GM21528 (cell line): Measurements from ENCODE around the gene NDC80.
"Not testable (repeated sequence)": the region's sequence is repeated elsewhere in the genome, so short reads cannot be mapped to it uniquely, and the experiment has no call there.

ENCODE experiments used
- ATAC-seq: cut with Tn5 transposase; IDR thresholded peaks from one replicate; pipeline ENCODE4 v1.9.1; 2021; ENCODE audit warnings: mild to moderate bottlenecking, moderate library complexity; ENCODE audit not compliant: unreplicated experiment, low FRiP score

NDC80 gene

DNA sequence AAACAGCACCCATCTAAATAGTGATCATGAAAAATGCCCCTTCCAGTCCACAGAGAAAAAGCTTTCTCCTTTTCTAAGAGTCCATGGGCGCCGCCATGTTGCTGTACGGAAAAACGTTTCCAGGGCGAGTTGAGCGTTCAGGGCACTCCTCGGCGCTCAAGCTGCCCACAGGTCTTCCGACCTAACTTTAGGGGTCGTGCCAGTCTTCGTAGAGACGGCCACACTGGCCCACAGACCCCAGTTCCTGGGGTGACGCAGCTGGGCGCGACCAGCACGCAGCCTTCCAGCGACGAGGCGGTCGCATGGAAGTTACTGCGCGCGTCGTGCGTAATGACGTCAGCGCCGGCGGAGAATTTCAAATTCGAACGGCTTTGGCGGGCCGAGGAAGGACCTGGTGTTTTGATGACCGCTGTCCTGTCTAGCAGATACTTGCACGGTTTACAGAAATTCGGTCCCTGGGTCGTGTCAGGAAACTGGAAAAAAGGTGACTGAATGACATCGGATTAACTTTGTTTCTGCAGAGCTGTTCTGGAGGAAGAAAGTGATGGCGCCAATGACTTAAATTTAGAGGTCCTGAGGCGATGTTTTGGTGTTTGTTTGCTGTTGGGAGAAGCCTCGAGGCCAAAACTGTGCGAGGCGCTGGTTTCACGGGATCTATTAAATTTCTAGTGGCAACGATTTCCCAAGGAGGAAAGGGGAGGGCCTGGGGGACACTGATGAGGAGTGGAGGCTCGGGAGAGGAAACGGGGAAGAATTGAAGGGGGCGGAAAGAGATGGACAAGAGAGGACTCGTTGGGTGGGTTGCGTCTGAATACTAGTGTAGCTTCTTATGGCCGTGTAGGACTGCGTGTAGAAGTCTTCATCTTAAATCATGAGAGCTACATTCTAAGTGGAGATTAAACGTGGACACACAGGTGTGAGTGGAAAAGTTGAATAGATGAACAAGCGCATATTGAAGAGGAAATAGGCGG is at the start of gene NDC80, which contains the start of gene METTL4:
TSS of gene NDC80 (plus strand) at position 358 of the 971 bp plus-strand sequence. CDS start 1,429 bp downstream, outside the sequence.
TSS of gene METTL4 (minus strand) at position 306 of the 971 bp plus-strand sequence. CDS start 4,289 bp downstream, outside the sequence.
- peak; percentile 78 for ATAC-seq

DNA sequence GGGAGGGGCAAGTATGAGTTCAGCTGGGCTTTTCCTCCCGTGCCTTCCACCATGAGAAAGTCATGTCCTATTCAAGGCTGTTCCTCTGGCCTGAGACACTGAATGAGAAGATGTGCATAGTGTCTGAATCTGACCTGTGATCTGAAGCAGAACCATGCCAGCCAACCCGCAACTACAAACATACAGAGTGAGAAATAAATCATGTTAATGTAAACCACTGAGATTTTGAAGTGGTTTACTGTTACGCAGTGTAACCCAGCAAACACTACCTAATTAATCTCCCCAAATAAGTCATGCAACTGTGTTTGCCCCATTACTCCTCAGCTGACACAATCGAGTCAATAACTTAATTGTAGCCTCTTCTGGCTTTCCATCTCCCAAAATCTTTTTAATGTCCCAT is 49.2 kb upstream of the NDC80 start:
- ATAC-seq = no peak

DNA sequence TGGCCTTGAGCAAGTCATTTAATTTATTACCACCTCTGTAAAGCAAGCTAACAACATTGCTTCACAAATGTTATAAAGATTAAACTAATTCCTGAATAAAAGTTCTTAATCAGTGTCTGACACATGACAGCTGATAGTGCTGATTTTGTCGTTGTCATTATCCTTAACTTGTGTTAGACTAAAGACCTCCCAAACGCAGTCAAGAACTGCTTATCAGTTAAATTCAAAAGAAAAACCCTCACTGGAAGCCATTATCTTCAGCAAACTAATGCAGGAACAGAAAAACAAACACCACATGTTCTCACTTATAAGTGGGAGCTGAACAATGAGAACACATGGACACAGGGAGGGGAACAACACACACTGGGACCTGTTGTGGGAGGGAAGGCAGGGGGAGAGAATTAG is 46.6 kb upstream of the NDC80 start:
- not testable (repeated sequence) for ATAC-seq

DNA sequence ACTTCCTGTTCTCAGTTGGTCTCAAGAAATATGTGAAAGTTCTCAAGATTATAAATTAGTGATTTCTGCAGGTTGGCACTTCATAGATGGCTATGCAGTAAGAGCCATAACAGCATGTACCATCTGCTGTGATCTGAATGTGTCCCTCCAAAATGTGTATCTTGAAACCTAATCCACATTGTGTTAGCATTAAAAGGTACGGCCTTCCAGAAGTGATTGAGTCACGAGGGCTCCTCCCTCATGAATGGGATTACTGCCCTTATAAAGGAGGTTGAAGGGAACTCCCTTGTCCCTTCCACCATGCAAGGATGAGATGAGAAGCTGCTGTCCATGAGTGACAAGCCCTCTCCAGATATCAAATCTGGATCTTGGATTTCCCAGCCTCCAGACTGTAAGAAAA is 45.0 kb upstream of the NDC80 start:
- ATAC-seq = no peak

DNA sequence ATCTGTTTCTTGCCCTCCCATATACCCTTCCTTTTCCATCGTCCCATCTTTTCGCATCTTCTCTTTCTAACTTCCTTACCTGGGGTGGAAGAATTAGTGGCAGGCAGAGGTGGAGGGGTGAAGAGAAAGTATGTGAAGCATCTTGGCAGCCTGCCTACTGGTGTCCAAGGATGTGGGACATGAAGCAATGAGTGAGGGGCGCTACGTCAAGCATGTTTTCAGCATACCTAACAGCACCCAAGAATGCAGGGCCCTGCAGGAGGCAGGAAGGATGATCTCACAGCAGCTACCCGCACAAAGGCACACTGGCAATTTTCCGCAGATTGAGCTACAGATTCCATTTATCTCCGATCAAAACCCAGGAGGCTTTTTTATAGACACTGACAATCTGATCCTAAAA is 42.2 kb upstream of the NDC80 start:
- no peak for ATAC-seq

DNA sequence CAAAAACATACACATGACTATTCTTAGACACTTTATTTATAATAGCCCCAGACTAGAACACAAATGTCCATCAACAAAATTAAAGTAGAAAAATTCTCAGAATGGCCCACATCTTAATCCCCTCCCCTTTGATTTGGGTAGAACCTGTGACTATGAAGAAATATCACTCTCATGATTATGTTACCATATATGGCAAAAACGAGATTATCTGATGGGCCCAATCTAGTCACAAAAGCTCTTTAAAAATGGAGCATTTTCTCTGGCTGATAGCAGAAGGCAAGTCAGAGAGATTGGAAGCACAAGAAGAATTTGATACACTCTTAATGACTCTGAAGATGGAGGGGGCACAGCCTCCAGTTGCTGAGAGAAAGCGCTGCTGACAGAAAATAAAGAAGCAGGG is 39.6 kb upstream of the NDC80 start:
- no peak for ATAC-seq

DNA sequence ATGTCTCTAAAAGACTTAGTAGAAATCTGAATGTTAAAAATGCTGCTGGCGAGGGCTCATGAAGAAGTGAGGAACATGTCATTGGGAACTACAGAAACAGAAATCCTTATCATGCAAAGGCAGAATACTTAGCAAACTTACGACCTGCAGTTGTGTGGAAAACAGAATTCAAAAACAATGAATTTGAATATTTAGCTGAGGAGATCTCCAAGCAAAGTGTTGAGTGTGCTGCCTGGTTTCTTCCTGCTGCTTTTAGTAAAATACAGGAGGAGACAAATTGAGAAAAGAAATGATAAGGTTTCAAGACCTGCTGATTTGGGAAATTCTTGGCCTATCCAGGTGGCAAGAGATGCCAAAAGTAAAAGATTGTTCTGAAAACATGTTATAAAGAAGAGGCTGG is 38.6 kb upstream of the NDC80 start:
- ATAC-seq = no peak

DNA sequence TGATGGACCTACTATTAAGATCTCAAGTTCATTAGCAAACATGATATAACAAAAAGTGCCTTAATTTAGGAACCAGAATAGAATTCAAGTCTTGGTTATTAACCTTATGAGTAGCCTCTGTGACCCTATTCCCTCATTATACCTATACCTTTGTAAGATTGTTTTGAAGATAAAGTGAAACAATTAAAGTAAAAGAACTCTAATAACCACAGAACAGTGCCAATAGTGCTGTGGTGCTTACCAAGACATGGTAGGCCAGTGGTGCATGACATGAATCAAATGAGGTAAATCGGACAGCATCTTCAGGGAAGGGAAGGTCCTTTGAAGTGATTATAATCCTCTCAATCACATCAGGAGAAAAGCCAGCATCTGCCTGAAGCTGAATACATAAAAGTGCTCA is 36.5 kb upstream of the NDC80 start:
- ATAC-seq = no peak

DNA sequence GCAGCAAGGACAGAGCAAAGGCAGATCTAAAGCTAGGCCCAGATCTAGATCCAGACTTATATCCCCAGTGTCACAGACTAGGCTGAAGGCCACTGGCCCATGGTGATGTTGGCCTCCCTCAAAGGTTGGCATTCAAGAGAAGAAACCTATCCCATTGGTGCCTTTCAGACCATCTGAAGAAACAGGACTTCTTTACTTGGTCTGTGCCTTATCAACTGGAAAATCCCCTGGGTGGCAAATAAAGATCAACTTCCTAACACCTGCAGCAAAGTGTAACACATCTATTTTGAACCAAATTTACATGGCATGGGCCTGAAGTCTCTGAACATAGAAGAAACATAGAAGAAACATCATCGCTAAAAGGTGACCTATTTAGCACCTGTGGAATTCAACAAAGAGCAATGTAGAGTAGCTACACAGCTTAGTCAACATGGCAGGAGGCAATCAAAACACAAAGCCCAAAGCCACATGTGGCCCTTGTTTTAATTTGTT is 35.9 kb upstream of the NDC80 start:
- no peak for ATAC-seq

DNA sequence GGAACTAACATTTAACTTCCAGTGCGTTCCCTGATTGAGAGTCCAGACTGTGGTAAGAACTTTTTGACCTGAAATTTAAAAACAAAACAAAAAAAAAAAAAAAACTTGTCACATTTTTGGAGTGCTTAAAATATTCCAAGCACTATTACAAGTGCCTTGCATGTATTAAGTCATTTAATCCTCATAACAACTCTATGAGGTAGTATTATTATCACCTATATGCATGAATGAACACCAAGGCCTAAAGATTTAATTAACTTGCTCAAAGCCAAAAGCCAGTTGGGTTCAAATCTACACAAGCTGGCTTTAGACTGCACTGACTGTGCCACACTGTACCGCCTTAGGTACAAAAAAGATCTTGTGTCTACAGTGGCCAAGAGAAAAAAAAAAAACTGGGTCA is 35.3 kb upstream of the NDC80 start:
- no peak for ATAC-seq

DNA sequence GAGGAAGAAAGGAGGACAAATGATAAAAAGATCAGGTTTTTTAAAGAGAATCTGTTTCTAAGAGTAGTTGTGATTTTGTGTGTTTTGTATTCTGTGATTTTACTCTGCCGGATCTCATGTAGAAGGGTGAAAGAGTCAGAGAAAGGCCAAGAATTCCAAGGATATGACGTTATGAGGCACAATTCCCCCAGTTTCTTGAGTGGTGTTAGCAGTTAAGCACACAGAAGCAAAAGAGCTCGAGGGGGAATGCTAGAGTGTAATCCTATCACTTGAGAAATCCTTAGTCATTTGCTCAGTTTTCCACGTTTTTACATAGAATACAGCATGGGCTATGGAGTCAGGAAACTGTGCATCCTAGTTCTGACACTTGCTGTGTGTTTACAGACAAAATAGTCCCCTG is 34.9 kb upstream of the NDC80 start:
- no peak for ATAC-seq

DNA sequence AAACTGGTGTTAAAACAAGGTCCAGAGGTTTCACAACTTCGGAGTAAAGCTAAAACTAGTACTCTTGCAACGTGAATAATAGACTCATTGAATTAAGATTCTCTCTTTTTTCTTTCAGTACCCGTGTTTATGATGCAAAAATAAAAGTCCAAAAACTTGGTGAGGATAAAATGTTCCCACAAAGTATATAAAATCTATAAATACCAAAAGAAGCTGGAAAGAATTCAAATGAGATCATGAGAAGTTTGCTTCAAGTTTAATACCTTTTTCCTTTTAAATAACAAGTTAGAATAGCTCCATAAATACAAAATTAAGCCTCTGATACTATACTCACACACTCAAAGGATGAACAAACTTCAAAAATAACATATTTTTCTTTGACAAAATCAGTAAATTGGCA is 34.1 kb upstream of the NDC80 start:
- ATAC-seq = no peak

DNA sequence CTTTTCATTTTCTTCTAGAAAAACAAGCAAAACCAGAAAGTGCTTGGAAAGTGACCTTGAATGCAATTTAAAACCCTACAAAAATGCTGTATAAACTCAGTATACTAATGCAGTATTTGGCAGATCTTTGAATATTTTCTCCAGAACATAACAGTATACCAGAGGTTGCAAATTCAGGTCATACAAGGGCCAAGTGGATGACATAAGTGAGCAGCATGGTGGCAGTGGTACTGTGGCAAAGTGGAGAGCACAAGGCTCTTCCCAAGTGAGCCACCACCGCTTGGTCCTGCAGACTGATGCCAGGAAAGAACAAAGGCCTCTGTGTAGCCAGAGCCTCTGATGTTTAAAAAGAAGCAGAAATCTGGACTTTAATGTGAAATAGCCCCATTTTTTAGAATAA is 33.1 kb upstream of the NDC80 start:
- ATAC-seq = no peak

DNA sequence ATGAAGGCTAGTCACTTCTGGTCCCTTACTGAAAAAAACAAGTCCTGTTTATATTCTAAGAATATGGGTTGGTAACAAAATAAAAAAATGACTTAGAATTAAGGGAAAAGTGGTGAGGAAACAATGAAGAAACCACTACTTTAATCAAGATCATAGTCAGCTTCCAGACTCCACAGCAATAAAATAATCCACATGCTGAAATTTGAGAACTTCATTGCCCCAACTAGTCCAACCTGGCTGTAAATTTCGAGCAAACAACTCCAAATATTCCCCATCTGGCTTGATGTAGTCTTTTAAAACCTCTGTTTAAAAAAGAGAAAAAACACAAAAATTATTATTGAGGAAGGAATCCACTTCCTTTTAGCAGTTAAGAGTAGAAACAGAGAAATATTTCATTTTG is 32.5 kb upstream of the NDC80 start:
- ATAC-seq = no peak

DNA sequence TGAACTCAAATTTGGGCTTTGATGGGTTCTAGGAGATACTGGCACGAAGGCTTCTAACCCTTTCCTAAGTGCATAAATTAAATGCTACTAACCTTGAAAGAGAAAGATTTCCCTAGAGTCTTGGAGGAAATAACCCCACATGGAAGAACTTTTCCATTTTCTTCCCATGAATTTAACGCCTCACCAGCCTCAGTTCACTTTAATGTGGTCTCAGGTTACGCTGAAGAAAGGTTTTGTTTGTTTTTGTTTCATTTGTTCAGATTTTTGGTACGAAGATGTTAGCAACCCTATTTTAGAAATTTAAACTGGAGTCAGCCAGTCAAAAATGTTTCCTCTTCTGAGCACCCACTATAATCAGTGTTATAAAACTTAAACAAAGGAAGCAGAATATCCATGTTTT is 30.8 kb upstream of the NDC80 start:
- ATAC-seq = no peak

DNA sequence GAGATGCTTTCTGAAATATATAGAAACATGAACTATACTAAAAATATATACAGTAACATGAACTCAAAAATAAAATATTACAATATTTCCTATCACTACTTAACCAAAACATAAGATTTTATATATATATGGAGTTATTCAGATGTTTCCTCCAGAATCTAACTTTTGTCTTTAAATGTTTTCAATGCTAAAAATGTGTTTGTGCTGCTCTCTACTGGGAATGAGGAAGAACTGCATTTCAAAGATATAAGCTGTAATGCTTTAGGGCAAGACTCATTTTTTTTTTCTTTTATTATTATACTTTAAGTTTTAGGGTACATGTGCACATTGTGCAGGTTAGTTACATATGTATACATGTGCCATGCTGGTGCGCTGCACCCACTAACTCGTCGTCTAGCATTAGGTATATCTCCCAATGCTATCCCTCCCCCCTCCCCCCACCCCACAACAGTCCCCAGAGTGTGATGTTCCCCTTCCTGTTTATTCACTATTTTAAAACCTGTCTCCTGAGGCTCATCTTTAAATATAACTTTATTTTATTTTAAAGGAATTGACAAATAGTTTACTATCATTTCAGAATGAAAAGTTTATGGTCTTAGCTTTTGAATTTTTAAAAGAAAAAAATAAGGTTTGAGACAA is 29.3 kb upstream of the NDC80 start:
- peak; percentile 69 for ATAC-seq

DNA sequence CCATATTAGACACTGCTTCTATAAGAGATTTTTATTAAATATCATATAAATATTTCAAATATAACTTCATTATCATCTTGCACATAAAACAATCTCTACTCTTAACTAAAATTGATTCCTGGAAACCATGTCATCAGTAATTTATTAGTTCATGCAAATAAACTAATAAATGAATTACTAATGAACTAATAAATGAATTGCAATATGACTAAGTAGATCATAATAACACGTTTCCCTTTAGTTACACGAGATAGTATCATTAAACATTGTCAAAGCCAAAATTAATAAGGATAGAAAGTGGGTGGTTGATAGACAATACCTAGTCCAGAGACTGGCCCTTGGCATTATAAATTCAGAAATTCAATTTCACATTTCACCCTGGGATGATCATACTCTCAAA is 26.2 kb upstream of the NDC80 start:
- ATAC-seq = no peak

DNA sequence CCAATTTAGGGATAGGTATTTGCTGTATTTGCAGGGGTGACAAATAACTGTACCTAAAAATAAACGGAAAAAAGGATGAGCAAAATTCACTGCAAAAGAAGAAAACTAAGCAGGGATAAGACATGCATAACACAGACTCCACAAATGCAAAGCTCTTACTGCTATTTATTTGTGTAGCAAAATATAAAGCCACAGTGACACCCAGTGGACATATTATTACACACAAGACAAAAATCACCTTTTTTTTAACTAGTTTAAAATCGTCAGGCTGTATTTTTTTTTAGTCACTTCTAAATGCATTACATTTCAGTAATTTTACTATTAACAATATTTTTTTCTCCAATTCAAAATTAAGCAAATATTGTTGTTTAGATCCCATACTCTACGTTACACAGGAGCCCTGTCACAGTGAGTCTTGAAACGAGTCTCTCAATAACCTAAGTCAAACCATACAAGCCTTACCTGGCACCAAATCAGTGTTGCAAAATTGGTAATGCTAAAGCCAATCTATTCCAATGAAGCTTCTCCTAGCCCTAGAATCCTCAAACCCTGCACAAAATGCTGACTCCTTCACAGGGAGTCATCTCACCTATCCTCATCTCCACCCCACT is 23.8 kb upstream of the NDC80 start:
- ATAC-seq = no peak

DNA sequence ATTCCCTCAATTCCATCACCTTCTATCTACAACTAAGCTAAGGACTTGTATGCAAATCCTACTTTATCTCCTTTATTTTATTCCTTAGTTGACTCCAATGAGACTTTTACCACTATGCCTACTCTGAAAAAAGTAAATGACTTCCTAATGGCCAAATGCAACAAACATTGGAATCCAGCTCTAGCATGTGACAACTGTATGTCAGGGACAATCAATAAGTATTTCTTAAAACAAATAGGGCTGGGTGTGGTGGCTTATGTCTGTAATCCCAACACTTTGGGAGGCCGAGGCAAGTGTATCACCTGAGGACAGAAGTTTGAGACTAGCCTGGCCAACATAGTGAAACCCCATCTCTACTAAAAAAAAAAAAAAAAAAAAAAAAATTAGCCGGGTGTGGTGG is 21.9 kb upstream of the NDC80 start:
- ATAC-seq = no peak

DNA sequence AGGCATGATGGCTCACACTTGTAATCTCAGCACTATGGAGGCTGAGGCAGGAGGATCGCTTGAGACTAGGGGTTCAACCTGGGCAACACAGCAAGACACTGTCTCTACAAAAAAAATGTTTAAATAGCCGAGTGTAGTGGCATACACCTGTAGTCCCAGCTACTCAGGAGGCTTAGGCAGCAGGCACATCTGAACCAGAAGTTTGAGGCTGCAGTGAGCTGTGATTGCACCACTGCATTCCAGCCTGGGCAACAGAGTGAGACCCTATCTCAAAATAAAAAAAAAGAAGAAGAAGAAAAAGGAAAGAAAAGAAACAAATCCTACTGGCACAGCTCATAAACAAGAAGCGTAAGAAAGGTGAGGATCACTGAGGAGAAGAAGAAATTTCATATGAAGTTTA is 19.9 kb upstream of the NDC80 start:
- no peak for ATAC-seq

DNA sequence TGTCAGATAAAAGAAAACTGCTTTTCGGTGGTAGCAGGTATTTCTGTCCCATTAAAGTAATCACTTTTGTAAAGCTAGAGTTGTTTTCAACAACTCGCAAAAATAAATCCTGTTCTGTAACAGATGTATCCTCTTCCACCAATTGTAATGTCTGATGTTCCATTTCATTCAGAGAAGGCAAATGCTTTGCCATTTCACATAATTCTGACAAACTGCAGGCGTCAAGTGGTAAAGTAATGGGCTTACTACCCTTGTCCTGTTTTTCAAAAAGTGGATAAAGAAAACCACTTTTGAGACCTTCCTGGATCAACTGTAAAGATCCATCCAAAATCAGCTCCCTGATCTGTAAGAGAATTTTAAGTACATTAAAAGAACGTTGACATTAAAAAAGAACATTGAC is 16.7 kb upstream of the NDC80 start:
- no peak for ATAC-seq
